Astrocyte (in vitro differentiated cells and primary cell): ENCODE measurements around the gene TEX51.

Experiments used
- CTCF ChIP-seq: IDR thresholded peaks from 2 replicates; pipeline ENCODE4 v1.5.1; 2011; ENCODE audit warnings: low read depth, mild to moderate bottlenecking, inconsistent platforms, low read length, moderate library complexity; ENCODE audit not compliant: insufficient read depth
- EZH2 ChIP-seq: IDR thresholded peaks from 2 replicates; pipeline ENCODE4 v1.6.1; 2012; ENCODE audit warnings: mild to moderate bottlenecking, low read length, inconsistent platforms; ENCODE audit not compliant: insufficient read depth

- TF ChIP-seq CTCF (no peak), EZH2 (no peak)
Observed at GRCh38 chr2:126908721-126909177, 10.1 kb downstream of the TEX51 start.
